Activated CD4-positive, alpha-beta T cell treated with anti-CD3 and anti-CD28 coated beads for 1 hour (primary cell): Measurements from ENCODE around the gene FUT3.
A peak's percentile ranks its signal among the peaks of the same experiment; 100 is the strongest.
"Not testable (repeated sequence)": the region's sequence is repeated elsewhere in the genome, so short reads cannot be mapped to it uniquely, and the experiment has no call there.

Source experiments
- DNase-seq: peaks from one replicate; pipeline ENCODE4 v3.0.0-alpha.2; 2020

FUT3 gene

DNA sequence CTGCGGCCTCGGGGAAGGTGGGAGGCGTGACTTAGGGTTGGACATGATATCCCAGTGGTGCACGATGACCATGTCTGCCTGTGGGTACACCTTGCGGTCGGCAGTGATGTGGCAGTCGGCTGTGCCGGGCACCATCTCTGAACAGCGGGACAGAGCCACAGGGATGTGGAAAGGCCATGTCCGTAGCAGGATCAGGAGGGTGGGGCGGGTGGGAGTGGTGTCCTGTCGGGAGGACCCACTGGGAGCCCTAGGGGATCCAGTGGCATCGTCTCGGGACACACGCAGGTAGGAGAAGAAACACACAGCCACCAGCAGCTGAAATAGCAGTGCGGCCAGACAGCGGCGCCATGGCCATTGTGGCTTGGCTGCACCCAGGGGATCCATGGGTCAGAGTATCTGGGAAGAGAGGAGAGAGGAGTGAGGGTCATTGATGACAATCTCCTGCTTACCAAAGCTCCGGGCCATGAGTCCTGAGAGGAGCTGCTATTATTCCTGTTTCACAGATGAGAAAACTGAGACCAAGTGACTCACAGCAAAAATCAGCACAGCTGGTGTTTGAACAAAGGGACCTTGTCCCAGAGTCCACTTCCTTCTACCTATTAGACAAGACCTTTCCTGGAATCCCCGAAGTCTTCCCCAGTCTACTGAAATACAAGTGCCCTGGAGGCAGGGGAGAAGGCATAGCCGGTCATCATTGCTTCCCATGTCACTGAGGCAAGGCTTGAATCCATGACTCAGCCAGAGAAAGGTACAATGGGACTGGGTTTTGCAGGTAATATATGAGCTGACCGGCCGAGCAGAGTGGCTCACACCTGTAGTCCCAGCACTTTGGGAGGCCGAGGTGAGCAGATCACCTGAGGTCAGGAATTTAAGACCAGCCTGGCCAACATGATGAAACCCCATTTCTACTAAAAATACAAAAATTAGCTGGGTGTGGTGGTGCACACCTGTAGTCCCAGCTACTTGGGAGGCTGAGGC is 6.5 kb downstream of the FUT3 start:
- DNase-seq: no peak

DNA sequence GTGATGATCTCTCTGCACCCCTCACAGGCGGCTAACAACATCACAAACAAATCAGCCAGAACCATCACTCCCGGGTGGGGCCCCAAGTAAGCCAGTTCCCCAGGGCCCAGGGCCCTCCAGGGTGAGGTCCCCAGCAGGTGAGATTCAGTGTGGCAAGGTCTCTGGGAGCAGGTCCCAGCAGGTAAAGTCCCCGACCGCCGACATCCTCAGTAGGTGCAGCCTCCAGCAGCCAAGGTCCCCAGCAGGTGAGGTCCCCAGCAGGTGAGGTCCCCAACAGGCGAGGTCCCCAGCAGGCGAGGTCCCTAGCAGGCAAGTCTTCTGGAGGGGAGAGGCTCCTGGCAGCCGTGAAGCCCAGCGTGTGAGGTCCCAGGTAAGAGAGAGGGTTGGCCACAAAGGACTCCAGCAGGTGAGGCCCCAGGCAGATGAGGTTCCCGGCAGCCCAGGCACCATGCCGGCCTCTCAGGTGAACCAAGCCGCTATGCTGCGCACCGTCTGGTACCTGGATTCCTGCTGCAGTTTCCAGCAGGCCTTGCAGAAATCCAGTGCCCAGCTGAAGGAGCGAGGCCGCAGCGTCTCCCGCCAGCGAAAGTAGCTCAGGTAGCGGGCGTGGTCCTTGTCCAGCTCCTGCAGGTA is 7.8 kb downstream of the FUT3 start:
- DNase-seq: no peak

DNA sequence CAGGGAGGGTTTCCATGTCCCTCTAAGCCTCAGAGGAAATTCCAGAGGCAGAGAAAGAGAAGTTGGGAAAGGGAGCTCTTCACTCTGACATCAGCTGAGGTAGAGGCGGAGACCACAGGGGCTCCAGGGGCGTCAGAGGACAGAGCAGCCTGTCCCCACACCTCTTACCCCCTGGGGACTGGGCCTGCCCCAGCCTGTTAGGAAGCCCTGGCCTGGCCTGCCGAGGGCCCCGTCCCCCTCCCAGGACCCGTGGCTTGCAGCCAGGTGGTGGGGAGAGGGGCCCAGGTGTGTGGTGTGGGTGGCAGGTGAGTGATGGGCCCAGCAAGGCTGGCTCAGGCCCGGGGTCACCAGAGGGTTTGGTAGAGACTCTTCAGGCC is 9.5 kb downstream of the FUT3 start:
- not testable (repeated sequence) for DNase-seq

DNA sequence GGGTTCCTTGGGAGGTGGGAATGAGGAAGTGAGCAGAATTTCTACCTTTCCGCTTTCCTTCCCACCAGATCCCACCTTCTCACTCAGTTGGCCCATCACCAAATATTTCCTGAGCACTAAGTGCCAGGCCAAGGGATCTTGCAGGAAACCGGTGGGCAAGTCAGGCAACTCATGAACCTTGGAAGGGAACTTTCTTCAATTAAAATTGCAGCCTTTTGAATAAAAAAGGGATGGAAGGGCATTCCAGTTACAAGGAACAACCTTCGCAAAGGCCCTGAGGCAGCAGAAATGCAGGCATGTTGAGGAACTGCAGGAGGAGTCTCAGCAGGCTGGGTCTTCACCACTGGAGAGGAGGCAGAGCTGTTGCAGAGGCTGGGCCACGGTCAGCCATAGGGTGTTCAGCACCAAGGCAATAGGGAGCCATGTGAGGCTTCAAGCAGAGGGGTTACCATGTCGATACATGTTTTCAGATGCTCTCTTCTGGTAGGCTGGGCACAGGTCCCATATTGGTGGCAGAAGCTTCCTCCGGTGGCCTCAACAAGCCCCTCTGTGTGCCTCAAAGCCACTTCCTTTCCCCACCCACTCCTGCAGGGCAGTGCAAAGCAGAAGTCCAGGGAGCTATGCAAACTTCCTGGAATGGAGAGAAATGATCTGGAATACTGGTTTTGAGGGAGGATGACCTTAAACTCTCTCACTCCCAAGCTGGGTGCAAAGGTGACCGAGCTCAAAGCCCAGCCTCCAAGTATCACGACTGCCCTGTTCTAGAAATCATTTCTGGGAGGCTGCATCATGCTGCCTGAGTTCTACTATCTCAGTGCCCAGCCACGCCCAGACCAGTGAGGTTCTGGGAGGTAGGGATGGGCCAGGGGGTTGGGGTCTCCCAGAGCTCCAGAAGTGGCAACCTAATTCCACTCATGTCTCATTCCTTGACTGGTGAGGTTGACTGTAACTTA is 11.9 kb downstream of the FUT3 start, which contains the start of gene FUT6:
Gene FUT6, minus strand, starts transcription at position 638 of the 953 bp plus-strand sequence. CDS start 7,135 bp downstream, outside the sequence.
- no peak for DNase-seq

DNA sequence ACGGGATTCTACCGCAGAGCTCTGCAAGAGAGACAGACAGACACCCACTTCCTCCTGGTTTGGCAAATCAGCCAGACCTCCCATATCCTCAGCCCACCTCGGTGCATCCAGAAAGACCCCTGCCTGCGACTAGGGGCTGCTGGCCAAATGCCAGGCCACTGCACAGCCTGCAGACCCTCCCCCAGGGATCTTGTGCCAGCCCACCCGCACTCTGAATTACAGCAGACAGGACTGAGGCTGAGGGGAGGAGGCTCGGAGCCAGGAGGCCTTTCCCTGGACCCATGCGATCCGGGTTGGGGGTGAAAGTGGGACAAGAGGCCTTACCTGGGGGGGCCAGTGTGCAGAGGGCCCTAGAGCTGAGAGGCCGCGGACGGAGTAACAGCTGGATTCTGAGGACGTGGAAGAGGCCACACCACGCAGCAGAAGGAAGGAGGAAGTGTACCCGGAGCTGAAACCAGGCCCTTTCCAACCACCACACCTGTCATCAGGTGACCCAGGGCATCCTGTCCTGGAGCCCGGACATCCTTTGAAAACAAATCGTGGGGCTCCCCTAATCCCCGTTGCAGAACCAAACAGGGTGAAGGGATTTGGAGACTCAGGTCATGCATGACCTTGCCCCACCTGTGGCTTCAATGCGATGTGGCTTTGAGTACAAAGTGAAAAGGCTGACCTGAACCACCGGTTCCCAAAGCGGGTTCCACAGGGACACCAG is 12.7 kb downstream of the FUT3 start:
- DNase-seq: no peak

DNA sequence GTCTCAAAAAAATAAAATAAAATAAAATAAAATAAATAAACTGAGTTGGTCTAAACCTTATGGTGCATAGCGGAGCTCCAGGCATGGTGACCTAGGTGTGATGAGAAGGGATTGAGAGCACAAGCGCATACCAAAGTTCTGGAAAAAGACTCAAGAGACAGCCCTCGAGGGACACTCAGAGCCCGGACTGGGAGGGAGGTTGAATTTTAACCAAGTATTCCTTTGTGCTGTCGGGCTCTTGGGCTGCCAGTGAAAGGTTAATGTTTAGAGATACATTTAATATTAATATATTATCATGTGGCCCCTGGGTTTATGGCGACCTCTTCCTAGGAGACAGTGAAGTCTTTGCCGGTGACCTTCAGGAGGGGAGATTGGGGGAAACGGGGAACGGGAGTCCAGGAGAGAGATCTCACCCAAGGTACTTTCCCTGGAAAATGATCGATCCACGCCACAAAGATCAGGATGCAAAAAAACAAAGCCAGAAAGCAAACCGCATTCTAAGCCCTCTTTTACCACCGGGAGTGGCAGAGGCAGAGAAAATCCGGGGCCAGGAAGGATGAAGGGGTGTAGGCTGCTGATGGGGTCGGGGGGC is 13.4 kb downstream of the FUT3 start:
- no peak for DNase-seq

DNA sequence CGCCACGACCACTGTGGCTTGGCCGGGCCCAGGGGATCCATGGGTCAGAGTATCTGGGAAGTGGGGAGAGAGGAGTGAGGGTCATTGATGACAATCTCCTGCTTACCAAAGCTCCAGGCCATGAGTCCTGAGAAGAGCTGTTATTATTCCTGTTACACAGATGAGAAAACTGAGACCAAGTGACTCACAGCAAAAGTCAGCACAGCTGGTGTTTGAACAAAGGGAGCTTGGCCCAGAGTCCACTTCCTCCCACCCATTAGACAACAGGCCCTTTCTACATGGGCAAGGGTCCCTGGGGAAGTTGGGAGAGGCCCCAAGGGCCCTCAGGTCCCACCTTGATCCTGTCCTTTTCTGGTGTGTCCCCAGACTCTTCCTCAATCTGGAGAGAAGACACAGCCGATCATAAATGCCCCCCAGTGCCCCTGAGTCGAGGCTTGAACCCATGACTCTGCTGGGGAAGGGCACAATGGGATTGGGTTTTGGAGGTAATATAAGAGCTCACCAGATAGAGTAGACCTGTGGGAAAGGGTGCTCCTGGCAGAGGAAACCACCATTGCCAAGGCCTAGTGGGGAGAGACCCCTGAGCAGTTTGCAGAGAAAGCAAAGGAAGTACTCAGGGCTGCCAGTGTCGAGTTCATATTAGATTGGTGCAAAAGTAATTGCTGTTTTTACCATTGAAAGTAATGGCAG is 18.6 kb downstream of the FUT3 start:
- no peak for DNase-seq

DNA sequence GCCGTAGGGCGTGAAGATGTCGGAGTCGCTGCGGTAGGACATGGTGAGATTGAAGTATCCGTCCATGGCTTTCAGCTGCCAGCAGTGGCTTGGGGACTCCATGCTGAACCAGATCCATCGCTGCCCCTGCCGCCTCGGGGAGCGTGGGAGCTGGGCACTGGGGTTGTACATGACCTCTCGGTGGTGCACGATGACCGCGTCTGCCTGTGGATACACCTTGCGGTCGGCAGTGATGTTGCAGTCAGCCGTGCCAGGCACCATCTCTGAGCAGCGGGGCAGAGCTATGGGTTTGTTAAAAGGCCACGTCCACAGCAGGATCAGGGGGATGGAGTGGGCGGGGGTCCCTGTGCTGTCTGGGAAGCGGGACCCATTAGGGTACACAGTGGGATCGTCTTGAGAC is 19.2 kb downstream of the FUT3 start:
- DNase-seq: no peak

DNA sequence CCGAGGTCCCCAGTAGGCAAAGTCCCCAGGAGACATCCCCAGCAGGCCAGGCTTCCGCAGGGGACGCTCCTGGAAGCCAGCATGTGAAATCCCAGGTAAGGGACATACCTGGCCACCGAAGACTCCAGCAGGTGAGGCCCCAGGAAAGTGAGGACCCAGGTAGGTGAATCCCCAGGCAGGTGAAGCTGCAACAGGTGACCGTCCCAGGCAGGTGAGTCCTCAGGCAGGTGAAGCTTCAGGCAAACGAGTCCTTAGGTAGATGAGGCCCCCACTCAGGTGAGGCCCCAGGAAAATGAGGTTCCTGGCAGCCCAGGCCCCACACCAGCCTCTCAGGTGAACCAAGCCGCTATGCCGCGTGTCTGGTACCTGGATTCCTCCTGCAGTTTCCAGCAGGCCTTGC is 20.1 kb downstream of the FUT3 start:
- no peak for DNase-seq

DNA sequence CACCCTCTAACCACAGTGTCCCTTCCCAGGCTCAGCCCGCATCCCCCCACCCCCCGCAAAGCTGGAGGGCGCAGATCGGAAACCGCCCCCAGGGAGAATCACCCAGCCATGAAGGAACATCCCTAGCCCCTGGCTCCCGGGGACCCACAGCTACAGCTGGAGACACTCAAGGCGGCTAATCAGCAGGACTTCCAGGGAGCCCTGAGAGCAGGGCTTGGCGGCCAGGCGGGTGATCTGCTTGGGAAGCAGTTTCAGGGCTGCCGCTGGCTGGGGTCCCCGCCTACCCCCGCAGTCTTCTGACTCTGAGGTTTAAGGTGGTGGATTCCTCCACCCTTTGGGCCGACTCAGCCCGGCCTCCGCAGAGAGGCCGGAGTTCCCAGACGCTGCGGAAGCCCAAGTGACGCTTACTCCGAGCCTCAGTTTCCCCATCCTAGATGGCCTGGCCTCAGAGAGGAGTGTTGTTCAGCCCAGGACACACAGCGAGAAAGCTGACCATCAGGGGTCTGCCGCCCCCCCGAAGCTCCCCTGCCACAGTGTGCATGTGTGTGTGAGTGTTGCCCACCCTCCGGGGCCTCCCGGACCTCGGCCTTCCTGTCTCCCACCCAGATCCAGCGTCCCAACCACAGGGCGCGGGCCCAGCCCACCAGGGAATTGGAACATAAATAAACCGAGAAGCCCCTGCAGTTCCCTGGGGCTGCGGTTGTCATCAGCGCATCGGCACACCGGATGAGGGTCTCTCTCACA is 21.5 kb downstream of the FUT3 start:
- no peak for DNase-seq

DNA sequence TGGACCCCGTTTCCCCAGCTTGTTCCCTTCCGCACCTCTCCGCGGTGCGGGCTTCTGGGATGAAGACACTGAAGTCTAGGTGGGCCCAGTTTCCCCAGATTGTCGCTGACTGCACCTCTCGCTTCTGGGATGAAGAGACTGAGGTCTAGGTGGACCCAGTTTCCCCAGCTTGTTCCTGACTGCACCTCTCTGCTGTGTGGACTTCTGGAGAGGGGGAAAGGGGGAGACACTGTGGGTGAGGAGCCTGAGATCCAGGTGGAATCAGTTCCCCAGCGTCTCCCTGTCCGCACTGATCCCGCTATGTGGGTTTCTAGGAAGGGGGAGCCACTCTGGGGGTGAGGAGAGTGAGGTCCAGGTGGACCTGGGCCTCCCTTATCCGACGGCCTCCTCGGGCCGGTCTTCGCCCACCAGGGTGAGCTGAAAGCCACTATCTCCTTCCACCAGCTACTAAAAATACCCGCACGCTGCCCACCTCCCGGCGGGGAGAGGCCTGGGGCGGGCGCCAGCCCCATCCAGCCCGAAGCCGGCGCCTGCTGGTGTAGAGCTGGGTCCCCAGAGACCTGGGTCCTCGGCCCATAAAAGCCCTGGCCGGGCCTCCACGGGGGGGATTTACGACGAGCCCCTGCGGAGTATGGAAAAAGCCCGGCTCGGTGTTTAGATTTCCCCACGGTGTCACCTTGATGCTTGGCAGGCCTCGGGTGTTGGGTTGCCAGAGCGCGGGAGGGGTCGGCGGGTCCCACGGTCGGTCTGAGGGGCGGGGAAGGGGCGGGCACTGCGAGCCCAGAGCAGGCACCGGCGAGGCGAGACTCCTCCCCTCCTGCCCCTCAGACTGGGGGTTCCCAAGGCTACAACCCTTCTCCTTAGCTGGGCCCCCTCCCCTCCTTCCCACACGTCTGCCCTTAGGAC is 22.3 kb downstream of the FUT3 start:
- DNase-seq: no peak

DNA sequence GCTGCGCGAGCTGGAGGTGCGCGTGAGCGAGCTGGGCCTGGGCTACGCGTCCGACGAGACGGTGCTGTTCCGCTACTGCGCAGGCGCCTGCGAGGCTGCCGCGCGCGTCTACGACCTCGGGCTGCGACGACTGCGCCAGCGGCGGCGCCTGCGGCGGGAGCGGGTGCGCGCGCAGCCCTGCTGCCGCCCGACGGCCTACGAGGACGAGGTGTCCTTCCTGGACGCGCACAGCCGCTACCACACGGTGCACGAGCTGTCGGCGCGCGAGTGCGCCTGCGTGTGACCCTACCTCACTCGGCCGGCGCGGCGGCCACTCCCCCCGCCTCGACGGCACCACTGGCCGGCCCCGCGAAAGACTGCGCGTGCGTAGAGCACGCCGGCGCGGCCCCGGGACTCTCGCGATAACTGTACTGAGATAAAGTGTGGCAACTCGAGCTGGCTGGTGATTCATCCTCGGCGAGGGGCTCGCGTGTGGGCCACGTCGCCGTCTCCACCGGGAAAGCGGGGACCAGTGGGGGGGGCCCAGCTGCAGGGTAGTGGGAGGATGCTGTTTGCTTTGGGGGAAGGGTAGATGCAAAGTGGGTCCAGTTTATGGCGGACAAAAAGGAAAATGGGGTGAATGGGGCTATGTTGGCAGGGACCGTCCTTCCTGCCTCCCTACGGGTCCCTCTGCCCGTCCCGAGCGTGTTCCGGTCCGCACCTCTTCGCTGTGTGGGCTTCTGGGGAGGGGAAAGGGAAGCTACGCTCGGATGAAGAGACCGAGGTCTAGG is 23.2 kb downstream of the FUT3 start:
- peak; percentile 90 for DNase-seq

DNA sequence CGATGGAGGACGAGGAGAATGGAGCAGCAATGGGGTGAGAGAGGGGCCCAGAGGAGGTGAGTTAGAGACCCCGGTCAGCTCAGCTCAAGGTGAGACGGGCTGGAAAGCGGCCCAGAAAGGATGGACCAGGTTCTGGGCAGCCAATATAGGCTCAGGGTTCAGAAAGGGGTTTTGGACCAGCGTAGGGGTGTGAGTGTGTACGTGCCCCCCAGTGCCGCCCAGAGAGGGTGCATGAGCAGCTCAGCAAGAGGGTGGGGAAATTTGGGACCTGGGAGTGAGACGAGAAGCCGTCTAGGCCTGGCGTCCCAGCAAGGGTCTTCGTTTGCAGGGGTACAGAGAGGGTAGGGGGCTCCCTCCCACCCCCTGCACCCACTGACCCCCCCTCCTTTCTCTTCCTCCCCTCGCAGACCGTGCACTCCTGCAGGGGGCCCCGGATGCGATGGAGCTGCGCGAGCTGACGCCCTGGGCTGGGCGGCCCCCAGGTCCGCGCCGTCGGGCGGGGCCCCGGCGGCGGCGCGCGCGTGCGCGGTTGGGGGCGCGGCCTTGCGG is 23.8 kb downstream of the FUT3 start:
- DNase-seq: no peak

DNA sequence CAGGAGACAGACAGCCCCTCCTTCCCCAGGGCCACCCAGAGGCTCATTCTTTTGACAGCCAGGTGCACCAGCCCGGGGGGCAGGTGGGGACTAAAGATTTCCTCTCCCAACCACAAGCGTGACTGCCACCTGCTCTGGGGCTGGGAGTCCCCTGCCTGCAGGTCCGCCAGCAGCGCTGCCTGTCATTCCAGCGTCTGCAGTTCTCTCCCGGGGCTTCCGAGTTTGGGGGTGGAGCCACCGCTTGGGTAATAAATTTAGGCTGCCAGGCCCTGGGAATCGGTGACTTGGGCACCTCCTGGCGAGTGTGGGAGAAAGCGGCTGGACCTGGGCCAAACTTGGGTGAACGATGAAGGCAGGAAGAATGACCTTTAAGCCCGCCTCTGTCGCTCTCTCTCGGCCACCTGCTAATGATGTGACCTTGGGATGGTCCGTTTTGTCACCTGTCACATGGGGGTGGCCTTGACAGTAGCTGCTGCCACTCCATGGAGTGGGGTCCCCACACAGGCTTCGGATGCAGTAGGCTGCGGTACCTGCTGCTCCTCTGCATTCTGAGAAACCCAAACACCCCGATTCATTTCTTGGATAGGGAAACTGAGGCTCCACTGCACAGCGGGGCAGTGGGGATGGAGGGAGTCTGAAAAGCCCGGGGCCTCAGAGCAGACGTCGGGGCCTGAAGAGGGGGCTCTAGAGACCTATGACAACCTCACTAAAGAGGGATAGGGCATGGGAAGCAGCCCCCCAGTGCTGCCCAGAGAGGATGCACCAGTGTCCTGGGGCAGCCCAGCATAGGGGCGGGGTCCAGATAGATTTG is 24.5 kb downstream of the FUT3 start:
- DNase-seq: no peak

DNA sequence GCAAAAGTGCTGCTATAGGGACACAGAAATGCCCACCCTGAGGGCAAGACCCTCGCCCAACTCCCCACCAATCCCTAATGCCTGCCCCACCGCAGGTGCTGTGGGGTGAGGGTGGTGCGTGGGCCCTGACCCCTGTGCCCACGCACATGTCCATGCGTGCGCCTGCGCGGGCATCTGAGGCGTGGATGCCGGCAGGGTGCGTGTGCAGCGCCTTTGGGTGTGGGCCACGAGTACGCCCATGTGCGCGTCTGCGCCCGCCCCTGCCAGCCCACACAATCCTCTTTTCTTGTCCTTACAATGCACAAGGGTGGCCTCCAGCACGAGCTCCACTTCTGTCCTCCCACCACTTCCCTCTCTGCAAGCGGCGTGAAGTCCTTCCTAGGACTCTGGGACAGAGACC is 26.1 kb downstream of the FUT3 start:
- DNase-seq: no peak

DNA sequence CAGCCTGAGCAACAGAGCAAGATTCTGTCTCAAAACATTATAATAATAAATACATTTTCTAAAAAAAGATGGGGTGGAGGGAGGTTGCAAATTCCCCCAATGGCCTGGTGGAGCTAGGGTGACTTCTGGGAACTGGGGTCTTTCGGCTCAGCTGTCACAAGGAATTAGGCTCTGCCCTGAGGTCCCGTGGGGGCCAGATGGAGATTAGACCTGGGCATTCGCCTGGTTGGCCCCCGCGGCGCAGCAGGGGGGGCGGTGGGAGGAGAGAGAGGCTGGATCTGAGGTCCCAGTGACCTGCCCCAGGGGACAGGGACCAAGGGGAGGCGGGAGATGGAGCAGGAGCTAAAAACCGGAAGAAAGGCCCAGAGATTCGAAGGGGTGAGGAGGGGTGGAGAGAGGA is 26.5 kb downstream of the FUT3 start:
- no peak for DNase-seq

DNA sequence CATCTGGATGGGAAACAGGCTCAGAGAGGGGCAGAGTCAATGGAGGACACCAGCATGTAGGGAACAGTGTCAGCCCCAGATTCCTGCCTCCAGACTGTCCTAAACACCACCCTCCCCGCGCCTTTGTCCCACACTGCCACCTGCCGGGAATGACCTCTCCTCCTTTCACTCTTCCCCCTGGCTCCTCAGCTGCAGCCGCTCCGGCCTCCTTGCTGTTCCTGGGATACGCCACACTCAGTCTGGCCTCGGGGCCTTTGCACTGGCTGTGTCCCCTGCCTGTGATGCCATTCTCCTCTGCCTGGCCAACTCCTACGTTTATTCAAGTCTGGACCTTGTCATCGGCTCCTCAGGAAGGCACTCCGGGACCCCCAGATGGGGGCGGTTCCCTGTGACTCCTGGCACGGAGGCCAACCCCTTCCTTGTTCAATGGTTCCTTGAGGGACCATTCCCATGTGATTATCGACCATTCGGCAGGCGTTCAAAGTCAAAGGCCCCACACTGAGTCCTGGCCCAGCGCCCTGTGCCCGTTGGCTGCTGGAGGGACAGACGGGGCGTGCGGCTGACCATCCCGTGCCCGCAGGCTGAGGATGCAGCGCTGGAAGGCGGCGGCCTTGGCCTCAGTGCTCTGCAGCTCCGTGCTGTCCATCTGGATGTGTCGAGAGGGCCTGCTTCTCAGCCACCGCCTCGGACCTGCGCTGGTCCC is 27.5 kb downstream of the FUT3 start:
- DNase-seq: no peak
